Measurements from ENCODE around the gene OR10A2. TPM values are rescaled to one million over a fixed set of nuclear protein-coding genes. Genes with fewer than 3 reads are reported as not detected.

OR10A2 gene
- polyA plus RNA-seq, 1 of the 3 experiments (the other 2 are of a cell fraction) = not detected

GRCh38 chr11:6813656-6814055 lies 49.2 kb upstream of the OR10A2 start:
- WGBS (ENCODE audit: low lambda C conversion rate) = 2% methylated on average over 2 of the region's 2 CpGs
- Histone ChIP-seq H3K27ac (ENCODE audit: low read depth in 2 of 2, low read length in 1 of 2) (no peak overlapping the region), H3K4me2 (no peak overlapping the region), H3K36me3 (replicated peaks in 1 of 2; ENCODE audit: control insufficient read depth in 1 of 2, insufficient read depth in 2 of 2, low read length in 1 of 2) (no peaks in the 10 kb centered on the region), H2AFZ (ENCODE audit: low read depth) (no peak overlapping the region), H3K4me1 (ENCODE audit: control insufficient read depth in 1 of 2, insufficient read depth in 2 of 2, low read depth in 1 of 2, low read length in 1 of 2) (no peaks in the 10 kb centered on the region), H3K4me3 (ENCODE audit: low read depth in 2 of 2, low read length in 1 of 2) (no peak overlapping the region), H4K20me1 (ENCODE audit: insufficient read depth) (no peaks in the 10 kb centered on the region), H3K27me3 (ENCODE audit: insufficient read depth) (no peaks in the 10 kb centered on the region), H3K9me2 (no peaks in the 10 kb centered on the region), H3K79me2 (ENCODE audit: insufficient read depth) (no peaks in the 10 kb centered on the region), H3K9ac (no peak overlapping the region), H3K9me3 (no peaks in the 10 kb centered on the region), H3F3A (replicated peaks; ENCODE audit: insufficient read depth) (no peaks in the 10 kb centered on the region)
- ChIA-PET CTCF (interaction anchor here (1.8 to 1.9 kb wide), 2 partner anchors 10 to 20 kb away, joined by 10 to 11 read pairs; no protein-coding TSS in a partner anchor), POLR2A (no interaction called here)
- DNase-seq = no peak
- TF ChIP-seq MEF2A (IDR thresholded peaks at IDR 0.05; ENCODE audit: borderline replicate concordance, low read depth) = no peak
- no peak for TF ChIP-seq NFIC (IDR thresholded peaks at IDR 0.05; ENCODE audit: borderline replicate concordance)
- no peak for TF ChIP-seq REST (IDR thresholded peaks at IDR 0.05; ENCODE audit: low read depth, low read length)

- H3K4me3 ChIP-seq (ENCODE audit: low read depth in 2 of 2, low read length in 1 of 2) = no peak overlapping the region
- H3K27me3 ChIP-seq (ENCODE audit: insufficient read depth) = no peaks in the 10 kb centered on the region
- 0% methylated on average over 1 of the region's 1 CpG for WGBS (ENCODE audit: low lambda C conversion rate)
- no peaks in the 10 kb centered on the region for H3F3A ChIP-seq (replicated peaks; ENCODE audit: insufficient read depth)
- H3K9me2 ChIP-seq = no peaks in the 10 kb centered on the region
- H3K9me3 ChIP-seq = no peaks in the 10 kb centered on the region
- H3K4me2 ChIP-seq = no peak overlapping the region
- ChIA-PET CTCF (no interaction called here), POLR2A (no interaction called here)
- H3K36me3 ChIP-seq (replicated peaks in 1 of 2; ENCODE audit: control insufficient read depth in 1 of 2, insufficient read depth in 2 of 2, low read length in 1 of 2) = no peaks in the 10 kb centered on the region
- no peaks in the 10 kb centered on the region for H4K20me1 ChIP-seq (ENCODE audit: insufficient read depth)
- H3K9ac ChIP-seq = no peak overlapping the region
- no peak overlapping the region for H2AFZ ChIP-seq (ENCODE audit: low read depth)
- no peak overlapping the region for H3K27ac ChIP-seq (ENCODE audit: low read depth in 2 of 2, low read length in 1 of 2)
- no peaks in the 10 kb centered on the region for H3K79me2 ChIP-seq (ENCODE audit: insufficient read depth)
- no peaks in the 10 kb centered on the region for H3K4me1 ChIP-seq (ENCODE audit: control insufficient read depth in 1 of 2, insufficient read depth in 2 of 2, low read depth in 1 of 2, low read length in 1 of 2)
- no peak for DNase-seq
- TF ChIP-seq SMC3 (IDR thresholded peaks at IDR 0.05; ENCODE audit: low read depth, low read length) (no peak), NRF1 (IDR thresholded peaks at IDR 0.05; ENCODE audit: low read depth, low read length) (no peak), JUND (IDR thresholded peaks at IDR 0.05) (no peak), TAF1 (IDR thresholded peaks at IDR 0.05; ENCODE audit: borderline replicate concordance, low read depth, low read length) (no peak), GATA2 (CRISPR knock-in tag; IDR thresholded peaks at IDR 0.05) (no peak), TEAD4 (IDR thresholded peaks at IDR 0.05; ENCODE audit: borderline replicate concordance, insufficient read depth) (no peak), MAX (IDR thresholded peaks at IDR 0.05; ENCODE audit: low read depth) (no peak), POLR2AphosphoS5 (IDR thresholded peaks at IDR 0.05; ENCODE audit: low read depth, low read length) (no peak), FOSL2 (IDR thresholded peaks at IDR 0.05; ENCODE audit: borderline replicate concordance, low read depth) (no peak), RFX5 (IDR thresholded peaks at IDR 0.05; ENCODE audit: low read length) (no peak)
These were observed 45.2 kb upstream of the OR10A2 start for GRCh38 chr11:6817694-6818093.

All from SK-N-SH (cell line).